T-helper 1 cell (primary cell): ENCODE results near the gene GNB1.

Source experiments
- DNase-seq, 5 donors: peaks; one replicate each; pipeline ENCODE4 v3.0.0-alpha.2; 2012 to 2020

Gene GNB1

GRCh38 chr1:1817221-1817620 is 73.7 kb downstream of the GNB1 start:
- DNase-seq: no peak

- no peak for DNase-seq
Measured at GRCh38 chr1:1815606-1816281, 75.1 kb downstream of the GNB1 start.

- DNase-seq: no peak
Measured at GRCh38 chr1:1809489-1809888, 81.4 kb downstream of the GNB1 start.

- DNase-seq: no peak
Measured at GRCh38 chr1:1808206-1808605, 82.7 kb downstream of the GNB1 start.

- DNase-seq: no peak
Measured at GRCh38 chr1:1806890-1807289, 84.0 kb downstream of the GNB1 start.

- DNase-seq: no peak
Measured at GRCh38 chr1:1804301-1804700, 86.6 kb downstream of the GNB1 start.

GRCh38 chr1:1802871-1803270 is 88.0 kb downstream of the GNB1 start:
- DNase-seq: no peak

GRCh38 chr1:1799716-1800115 is 91.2 kb downstream of the GNB1 start:
- DNase-seq: no peak

GRCh38 chr1:1797731-1798341 is 93.1 kb downstream of the GNB1 start:
- DNase-seq: no peak

- DNase-seq: peak in 1 of 5 donors; percentile 11
Measured at GRCh38 chr1:1796466-1796865, 94.4 kb downstream of the GNB1 start.

GRCh38 chr1:1794999-1795398 is 95.9 kb downstream of the GNB1 start:
- no peak for DNase-seq

GRCh38 chr1:1793481-1794244 is 97.2 kb downstream of the GNB1 start:
- no peak for DNase-seq

GRCh38 chr1:1788646-1789431 is 102.0 kb downstream of the GNB1 start:
- no peak for DNase-seq

- DNase-seq: no peak
Measured at GRCh38 chr1:1788136-1788535, 102.8 kb downstream of the GNB1 start.

- no peak for DNase-seq
Measured at GRCh38 chr1:1786836-1787605, 103.9 kb downstream of the GNB1 start.

- DNase-seq: no peak
Measured at GRCh38 chr1:1785666-1786065, 105.2 kb downstream of the GNB1 start.

- DNase-seq: no peak
Measured at GRCh38 chr1:1784933-1785332, 106.0 kb downstream of the GNB1 start.

GRCh38 chr1:1783320-1783719 is 107.6 kb downstream of the GNB1 start:
- DNase-seq: no peak

- DNase-seq: peak in 1 of 5 donors; percentile 32
Measured at GRCh38 chr1:1782399-1783221, 108.3 kb downstream of the GNB1 start.

- no peak for DNase-seq
Measured at GRCh38 chr1:1781526-1781903, 109.4 kb downstream of the GNB1 start.
